ENCODE results near the gene OR6B1.

OR6B1 gene

GRCh38 chr7:144000020-144000419, at the start of gene OR6B1:
TSS of gene OR6B1 (plus strand) at chr7:144000320. CDS start at chr7:144003997, 3,677 bp downstream.
- DNase-seq (ENCODE audit: low read depth) = no peak

DNA sequence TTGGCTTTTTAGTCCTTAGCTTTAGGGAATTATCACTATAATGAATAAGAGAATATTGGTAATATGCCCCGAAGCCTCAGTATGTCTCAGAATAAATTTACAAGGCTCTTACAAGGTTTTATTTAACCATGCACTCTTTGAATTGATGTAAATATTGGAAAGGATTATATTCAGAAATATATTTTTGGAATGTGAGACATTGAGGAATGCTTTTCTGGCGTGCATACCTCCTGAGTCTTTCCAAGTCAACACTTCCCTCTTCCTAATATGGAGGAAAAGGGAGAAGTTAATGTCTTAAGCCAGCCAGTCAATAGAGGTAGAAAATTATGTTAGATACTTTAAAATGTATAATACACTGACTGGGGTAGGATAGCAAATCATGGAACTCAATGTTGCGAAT, 46.7 kb upstream of the OR6B1 start:
- no peak for DNase-seq (ENCODE audit: low read depth)

GRCh38 chr7:143954135-143954534, 46.0 kb upstream of the OR6B1 start:
- DNase-seq (ENCODE audit: low read depth) = no peak

DNA sequence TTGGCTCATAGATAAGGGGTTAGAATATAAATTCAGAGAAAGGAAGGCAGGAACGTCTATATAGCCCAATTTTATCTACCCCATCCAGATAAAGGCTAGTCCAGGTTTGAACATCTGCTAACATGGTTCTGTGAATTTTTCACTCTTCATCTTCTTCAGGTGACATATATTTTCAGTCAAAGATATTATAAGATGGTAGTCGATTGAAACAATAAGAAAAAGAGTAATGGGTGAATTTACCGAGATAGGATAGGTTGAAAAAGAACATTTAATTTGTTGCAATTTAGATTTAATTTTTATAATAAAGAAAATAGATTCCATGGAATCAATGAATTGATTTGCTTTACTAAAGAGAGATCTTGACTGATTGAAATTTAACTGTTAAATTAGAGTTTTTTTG, 45.6 kb upstream of the OR6B1 start, which contains the start of gene OR2F1:
TSS of gene OR2F1 (plus strand) at position 301 of the 400 bp plus-strand sequence. CDS start 5,127 bp downstream, outside the sequence.
- DNase-seq (ENCODE audit: low read depth) = no peak

- no peak for DNase-seq (ENCODE audit: low read depth)
These were observed 41.3 kb upstream of the OR6B1 start for GRCh38 chr7:143958781-143959180.

- no peak for DNase-seq (ENCODE audit: low read depth)
These were observed 39.1 kb upstream of the OR6B1 start for GRCh38 chr7:143960813-143961610.

- DNase-seq (ENCODE audit: low read depth) = no peak
These were observed 34.8 kb upstream of the OR6B1 start for GRCh38 chr7:143965280-143965679.

GRCh38 chr7:143967398-143967797, 32.7 kb upstream of the OR6B1 start:
- no peak for DNase-seq (ENCODE audit: low read depth)

- no peak for DNase-seq (ENCODE audit: low read depth)
These were observed 26.2 kb upstream of the OR6B1 start for GRCh38 chr7:143973870-143974416.

GRCh38 chr7:143974459-143974858, 25.7 kb upstream of the OR6B1 start:
- DNase-seq (ENCODE audit: low read depth) = no peak

DNA sequence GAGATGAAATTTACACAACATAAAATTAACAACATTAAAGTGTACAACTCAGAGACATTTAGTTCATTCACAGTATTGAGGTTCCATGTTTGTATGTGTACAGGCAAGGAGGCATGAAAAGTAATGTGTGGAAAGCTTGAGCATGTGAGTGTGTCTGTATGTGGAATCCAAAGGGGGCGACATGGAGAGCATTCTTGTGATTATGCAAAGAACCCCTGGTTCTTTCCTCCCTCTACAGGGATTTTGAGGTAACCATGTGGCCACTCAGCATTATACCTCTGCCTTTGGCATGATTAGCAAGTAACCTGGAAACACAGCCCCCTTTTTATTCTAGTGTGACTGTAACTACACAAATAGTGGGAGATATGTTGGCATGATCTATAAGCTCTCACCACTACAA, 24.5 kb upstream of the OR6B1 start:
- no peak for DNase-seq (ENCODE audit: low read depth)

DNA sequence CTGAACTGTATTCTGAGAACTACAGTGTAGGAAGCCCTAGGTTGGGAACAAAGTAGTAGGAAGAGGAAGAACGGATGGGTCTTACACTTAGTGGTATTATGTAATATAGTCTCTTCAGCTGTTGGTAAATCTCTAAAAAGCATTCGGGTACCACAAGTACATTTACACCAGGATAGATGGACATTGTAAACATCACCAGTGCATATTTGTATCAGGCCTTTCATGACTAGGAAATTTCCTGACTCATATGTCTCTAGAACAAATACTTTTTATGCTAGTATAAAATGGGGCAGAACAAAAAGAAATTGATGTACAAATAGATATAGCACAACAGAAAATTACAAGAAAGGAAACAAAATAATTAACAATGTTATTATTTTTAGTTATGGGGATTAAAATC, 21.5 kb upstream of the OR6B1 start:
- DNase-seq (ENCODE audit: low read depth) = no peak

DNA sequence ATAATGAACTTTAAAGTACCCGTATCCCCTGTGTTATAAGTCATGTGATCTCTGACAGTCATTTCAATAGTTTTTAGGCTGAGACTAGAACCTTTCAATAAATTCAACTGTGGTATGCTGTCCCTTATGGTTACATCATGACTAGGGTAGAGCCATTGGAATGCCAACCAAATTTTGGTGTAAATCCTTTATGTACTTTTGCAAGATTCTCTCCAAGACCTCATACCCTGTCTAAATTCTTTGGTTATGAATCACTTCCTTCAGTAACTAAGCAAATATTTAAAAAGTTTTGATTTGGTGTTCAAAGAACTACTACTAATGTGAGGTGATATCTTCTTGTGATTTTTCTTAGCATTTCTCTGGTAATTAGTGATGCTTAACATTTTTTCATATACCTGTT, 20.8 kb upstream of the OR6B1 start:
- DNase-seq (ENCODE audit: low read depth) = no peak

DNA sequence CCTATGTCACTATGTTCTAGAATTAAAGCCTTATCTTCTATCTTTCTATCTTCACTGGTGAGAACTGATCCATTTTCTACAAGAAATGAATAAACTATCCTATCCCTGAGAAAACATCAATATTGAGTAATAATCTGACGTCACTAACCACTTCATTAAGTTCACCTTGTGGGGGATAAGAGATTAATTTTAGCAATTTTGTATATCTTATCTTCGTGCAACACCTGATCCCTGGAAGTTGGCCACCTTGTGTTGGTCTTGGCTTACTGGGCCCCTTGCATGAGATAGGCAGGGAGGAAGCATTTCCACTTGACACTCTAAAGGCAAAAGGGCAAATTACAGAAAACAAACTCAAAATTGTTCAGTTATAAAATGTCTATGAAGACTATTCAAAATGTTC, 20.1 kb upstream of the OR6B1 start:
- DNase-seq (ENCODE audit: low read depth) = no peak

DNA sequence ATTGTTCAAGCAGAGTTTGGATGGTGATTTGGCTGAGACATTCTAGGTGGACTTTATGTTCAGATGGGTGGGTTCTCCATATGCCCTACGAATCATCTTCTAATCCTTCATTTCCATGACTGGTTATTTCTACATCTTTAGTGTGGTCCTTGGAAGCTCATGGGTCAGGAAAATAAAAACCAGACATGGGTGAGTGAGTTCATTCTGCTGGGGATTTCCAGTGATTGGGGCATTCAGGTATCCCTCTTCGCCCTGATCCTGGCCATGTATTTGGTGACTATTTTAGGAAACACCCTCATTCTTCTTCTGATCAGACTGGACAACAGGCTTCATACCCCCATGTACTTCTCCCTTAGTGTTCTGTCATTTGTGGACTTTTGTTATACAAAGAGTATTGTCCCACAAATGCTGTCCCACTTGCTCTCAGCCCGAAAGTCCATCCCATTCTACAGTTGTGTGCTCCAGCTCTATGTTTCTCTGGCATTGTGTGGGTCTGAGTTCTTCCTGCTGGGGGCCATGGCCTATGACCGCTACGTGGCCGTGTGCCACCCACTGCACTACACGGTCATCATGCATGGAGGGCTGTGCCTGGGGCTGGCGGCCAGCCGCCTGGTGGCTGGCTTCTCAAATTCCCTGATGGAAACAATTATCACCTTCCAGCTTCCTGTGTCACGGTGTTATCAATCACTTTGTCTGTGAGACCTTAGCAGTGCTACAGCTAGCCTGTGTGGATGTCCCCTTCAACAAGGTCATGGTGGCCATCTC, 19.2 kb upstream of the OR6B1 start:
- no peak for DNase-seq (ENCODE audit: low read depth)

- DNase-seq (ENCODE audit: low read depth) = no peak
These were observed 16.2 kb upstream of the OR6B1 start for GRCh38 chr7:143983960-143984359.

GRCh38 chr7:143987513-143987912, 12.6 kb upstream of the OR6B1 start:
- DNase-seq (ENCODE audit: low read depth) = no peak

DNA sequence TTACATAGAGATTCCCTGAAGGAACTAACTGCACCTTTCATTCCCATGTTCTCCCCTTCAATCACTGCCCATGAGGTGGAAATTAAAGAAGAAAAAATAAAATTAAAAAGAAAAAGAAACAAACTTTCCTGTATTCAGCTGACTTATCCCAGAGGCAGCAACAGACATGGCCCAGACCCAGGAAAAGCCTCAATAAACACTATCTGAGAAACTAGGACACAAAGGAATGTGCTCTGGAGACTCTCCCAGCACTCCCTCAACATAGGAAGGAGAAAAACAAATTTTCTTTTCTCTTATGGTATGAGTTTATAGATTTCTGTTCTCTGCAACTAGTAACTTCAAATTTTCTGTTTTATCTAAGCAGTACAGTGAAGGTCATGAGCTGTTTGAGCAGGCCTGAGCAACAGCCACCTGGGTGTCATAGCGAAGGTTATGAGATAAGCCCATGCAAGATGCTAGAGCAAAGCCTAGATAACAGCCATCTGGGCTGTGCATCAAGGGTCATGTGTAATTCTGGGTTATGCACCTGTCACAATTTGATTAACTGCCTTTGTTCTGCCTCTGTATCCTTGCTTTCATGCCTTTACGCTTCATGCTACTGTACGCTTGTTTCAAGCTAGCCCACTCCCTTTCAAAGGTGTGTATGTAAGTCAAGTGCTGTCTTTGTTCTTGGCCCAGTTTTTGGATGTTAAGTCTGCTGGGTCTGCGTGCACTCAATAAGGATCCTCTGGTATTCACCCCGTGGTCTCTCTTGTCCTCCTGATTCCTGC, 11.0 kb upstream of the OR6B1 start:
- no peak for DNase-seq (ENCODE audit: low read depth)

GRCh38 chr7:143992670-143993069, 7.5 kb upstream of the OR6B1 start:
- no peak for DNase-seq (ENCODE audit: low read depth)

GRCh38 chr7:143993924-143994323, 6.2 kb upstream of the OR6B1 start:
- no peak for DNase-seq (ENCODE audit: low read depth)

GRCh38 chr7:144001543-144001942, 1.4 kb downstream of the OR6B1 start:
- DNase-seq (ENCODE audit: low read depth) = no peak

DNA sequence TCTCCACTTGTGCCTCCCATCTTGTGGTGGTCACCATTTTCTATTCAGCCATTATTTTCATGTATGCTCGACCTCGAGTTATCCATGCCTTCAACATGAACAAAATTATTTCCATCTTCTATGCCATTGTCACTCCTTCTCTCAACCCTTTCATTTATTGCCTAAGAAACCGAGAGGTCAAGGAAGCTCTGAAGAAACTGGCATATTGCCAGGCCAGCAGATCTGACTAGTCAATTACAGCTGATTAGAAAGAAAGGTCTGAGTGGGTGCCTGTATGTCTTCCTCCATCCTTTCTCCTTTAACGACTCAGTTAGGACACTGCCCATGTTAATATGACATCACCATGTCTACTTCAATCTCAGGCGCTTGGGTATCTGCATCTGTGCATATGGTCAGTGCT, 4.6 kb downstream of the OR6B1 start:
- no peak for DNase-seq (ENCODE audit: low read depth)

Data from activated T-cell treated with anti-CD3 and anti-CD28 coated beads for 48 hours (primary cell).